Measurements from ENCODE around the gene COL4A4. TPM values are rescaled to one million over a fixed set of nuclear protein-coding genes. Genes with fewer than 3 reads are reported as not detected.

Gene COL4A4
- polyA plus RNA-seq, 2 of the 4 experiments (the other 2 are of a cell fraction) = 1.7 to 6.8 TPM

DNA sequence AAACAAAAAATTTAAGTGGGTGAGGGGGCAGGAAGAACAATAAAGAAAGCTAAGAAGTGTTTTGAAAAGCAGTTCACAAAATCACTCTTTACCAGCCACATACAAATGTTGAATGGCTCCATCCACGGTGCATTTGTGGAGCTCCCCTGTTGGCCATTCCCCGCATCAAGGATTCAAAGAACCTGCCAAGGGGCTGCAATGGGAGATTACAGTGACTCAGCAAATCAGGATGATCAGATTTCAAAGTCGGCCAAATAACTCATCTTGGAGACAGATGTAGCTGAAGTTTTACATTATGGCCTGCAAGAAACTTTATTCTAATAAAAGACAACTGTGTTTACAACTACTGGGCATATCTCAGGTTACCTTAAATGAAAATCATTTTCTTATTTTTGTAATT is 27.4 kb upstream of the COL4A4 start:
- H3K9me3 ChIP-seq = no peaks in the 10 kb centered on the region
- peaks cover 38% of the 10 kb centered on the region for H3K4me1 ChIP-seq
- DNase-seq (ENCODE audit: low read depth in 1 of 2, low spot score in 1 of 2) (peak; percentile 12 to 67), FAIRE-seq (no peak), ATAC-seq (peak in 1 of 2 experiments; percentile 64; a peak in 3 of 6 replicates)
- CTCF ChIA-PET = interaction anchor here (0.9 kb wide), 1 partner anchor 47 kb away, joined by 5 read pairs; no protein-coding TSS in a partner anchor
- peak overlapping the region; percentile 55 to 79 for H3K27ac ChIP-seq
- POLR2A ChIA-PET = no interaction called here
- no peak overlapping the region for H3K4me3 ChIP-seq
- 32% methylated on average over 3 of the region's 3 CpGs for WGBS (ENCODE audit: missing lambda C conversion rate)
- H3K4me2 ChIP-seq = peak overlapping the region; percentile 16
- TF ChIP-seq MAFK (IDR thresholded peaks at IDR 0.05; ENCODE audit: partially characterized antibody) (peak; percentile 98), RARB (CRISPR knock-in tag; IDR thresholded peaks at IDR 0.05) (no peak), FOSL2 (IDR thresholded peaks at IDR 0.05) (no peak), FOSL2 (CRISPR knock-in tag; IDR thresholded peaks at IDR 0.05) (peak; percentile 25; the same call in 1 of the 2 replicates), KDM5A (IDR thresholded peaks at IDR 0.05) (no peak), NFE2L2 (conservative IDR thresholded peaks at IDR 0.05; ENCODE audit: low read length) (peak; percentile 98)

DNA sequence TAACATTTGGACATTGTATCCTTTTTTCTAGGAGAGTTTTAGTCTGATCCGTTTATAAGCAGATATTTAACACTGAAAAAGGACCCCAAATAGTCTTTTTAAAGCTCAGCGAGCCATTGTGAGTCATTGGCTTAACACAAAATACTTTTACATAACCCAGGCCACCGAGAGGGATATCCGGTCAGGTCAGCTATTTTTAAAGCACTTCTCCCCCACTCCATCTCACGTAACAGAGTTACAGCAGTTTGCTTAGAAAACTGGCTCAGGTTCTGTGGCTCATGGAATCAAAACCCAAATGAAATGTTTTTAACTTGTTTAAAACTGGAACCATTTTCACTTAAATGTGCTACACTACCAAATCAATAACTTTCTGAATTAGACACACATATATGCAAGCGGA is 24.3 kb upstream of the COL4A4 start:
- H3K27ac ChIP-seq = peak overlapping the region; percentile 35 to 53; a peak in 5 of 6 replicates
- 36% methylated on average over 6 of the region's 6 CpGs for WGBS (ENCODE audit: missing lambda C conversion rate)
- TF ChIP-seq GATA3 (IDR thresholded peaks at IDR 0.05; ENCODE audit: borderline replicate concordance) = no peak
- TF ChIP-seq, protein P1, sequence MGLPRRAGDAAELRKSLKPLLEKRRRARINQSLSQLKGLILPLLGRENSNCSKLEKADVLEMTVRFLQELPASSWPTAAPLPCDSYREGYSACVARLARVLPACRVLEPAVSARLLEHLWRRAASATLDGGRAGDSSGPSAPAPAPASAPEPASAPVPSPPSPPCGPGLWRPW (IDR thresholded peaks at IDR 0.05) = no peak
- no peak for TF ChIP-seq CHD2 (IDR thresholded peaks at IDR 0.05; ENCODE audit: low read length, partially characterized antibody)
- no peak for TF ChIP-seq SREBF2 (IDR thresholded peaks at IDR 0.05)
- TF ChIP-seq HEYL (CRISPR knock-in tag; IDR thresholded peaks at IDR 0.05) = no peak
- no peak for TF ChIP-seq HOXB13 (CRISPR knock-in tag; IDR thresholded peaks at IDR 0.05; ENCODE audit: low read depth)
- TF ChIP-seq CHD4 (IDR thresholded peaks at IDR 0.05; ENCODE audit: borderline replicate concordance) = no peak
- TF ChIP-seq KDM5A (IDR thresholded peaks at IDR 0.05) = no peak
- TF ChIP-seq ZNF302 (CRISPR knock-in tag; IDR thresholded peaks at IDR 0.05) = no peak
- TF ChIP-seq ZSCAN20 (CRISPR knock-in tag; IDR thresholded peaks at IDR 0.05) = no peak
- TF ChIP-seq RNF2 (IDR thresholded peaks at IDR 0.05; ENCODE audit: borderline replicate concordance, low read depth) = no peak
- TF ChIP-seq ZC3H11A (IDR thresholded peaks at IDR 0.05) = no peak
- ChIA-PET CTCF (interaction anchor here (0.8 to 1.6 kb wide), 2 partner anchors 14 to 54 kb away, joined by 3 to 5 read pairs; no protein-coding TSS in a partner anchor), POLR2A (no interaction called here)
- peak in 1 of 2 experiments; percentile 30 for DNase-seq (ENCODE audit: low read depth in 1 of 2, low spot score in 1 of 2)
- peak overlapping the region; percentile 57 for H3K4me2 ChIP-seq
- FAIRE-seq = no peak
- no peak overlapping the region for H3K4me3 ChIP-seq
- peaks cover 4% of the 10 kb centered on the region; the same call in 1 of the 3 replicates for H3K9me3 ChIP-seq
- peaks cover 48% of the 10 kb centered on the region for H3K4me1 ChIP-seq
- ATAC-seq = peak in 1 of 2 experiments; percentile 66; a peak in 3 of 6 replicates

DNA sequence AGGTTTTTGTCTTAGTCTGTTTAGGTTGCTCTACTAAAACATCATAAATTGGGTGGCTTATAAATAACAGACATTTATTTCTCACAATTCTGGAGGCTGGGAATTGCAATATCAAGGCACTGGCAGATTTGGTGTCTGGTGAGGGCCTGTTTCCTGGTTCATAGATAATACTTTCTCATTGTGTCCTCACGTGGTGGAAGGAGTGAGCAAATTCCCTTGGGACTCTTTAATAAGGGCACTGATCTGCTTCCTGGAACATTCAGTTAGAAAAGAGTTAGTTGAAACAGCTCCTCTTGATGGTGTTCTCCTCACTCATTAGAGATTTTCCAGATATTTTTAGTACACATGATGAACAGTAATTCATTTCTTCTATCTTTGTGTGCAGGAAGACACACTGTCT is 22.7 kb upstream of the COL4A4 start:
- TF ChIP-seq, protein P2, sequence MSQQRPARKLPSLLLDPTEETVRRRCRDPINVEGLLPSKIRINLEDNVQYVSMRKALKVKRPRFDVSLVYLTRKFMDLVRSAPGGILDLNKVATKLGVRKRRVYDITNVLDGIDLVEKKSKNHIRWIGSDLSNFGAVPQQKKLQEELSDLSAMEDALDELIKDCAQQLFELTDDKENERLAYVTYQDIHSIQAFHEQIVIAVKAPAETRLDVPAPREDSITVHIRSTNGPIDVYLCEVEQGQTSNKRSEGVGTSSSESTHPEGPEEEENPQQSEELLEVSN (IDR thresholded peaks at IDR 0.05; ENCODE audit: borderline replicate concordance, low read depth) = no peak
- no peak for TF ChIP-seq CHD2 (IDR thresholded peaks at IDR 0.05; ENCODE audit: low read length, partially characterized antibody)
- H3K4me2 ChIP-seq = no peak overlapping the region
- H3K4me1 ChIP-seq = peaks cover 52% of the 10 kb centered on the region
- CTCF ChIA-PET = interaction anchor here (1.4 to 1.6 kb wide), 2 partner anchors 9 to 12 kb away, joined by 4 to 5 read pairs; no protein-coding TSS in a partner anchor
- H3K27ac ChIP-seq = no peak overlapping the region; a peak in 1 of 6 replicates
- DNase-seq (ENCODE audit: low read depth in 1 of 2, low spot score in 1 of 2) = peak in 1 of 2 experiments; percentile 22
- POLR2A ChIA-PET = no interaction called here
- no peak for ATAC-seq
- WGBS (ENCODE audit: missing lambda C conversion rate) = 42% methylated on average over 1 of the region's 1 CpG
- H3K9me3 ChIP-seq = peaks cover 4% of the 10 kb centered on the region; the same call in 1 of the 3 replicates
- H3K4me3 ChIP-seq = no peak overlapping the region
- FAIRE-seq = no peak

GRCh38 chr2:227185615-227186232 is 21.7 kb upstream of the COL4A4 start:
- DNase-seq (ENCODE audit: low read depth in 1 of 2, low spot score in 1 of 2) (no peak), ATAC-seq (no peak), FAIRE-seq (no peak)
- 90% methylated on average over 6 of the region's 6 CpGs for WGBS (ENCODE audit: missing lambda C conversion rate)
- H3K9me3 ChIP-seq = peaks cover 4% of the 10 kb centered on the region; the same call in 1 of the 3 replicates
- no peak overlapping the region for H3K27ac ChIP-seq
- H3K4me3 ChIP-seq = no peak overlapping the region
- ChIA-PET CTCF (no interaction called here), POLR2A (no interaction called here)
- peaks cover 50% of the 10 kb centered on the region for H3K4me1 ChIP-seq
- H3K4me2 ChIP-seq = no peak overlapping the region
- TF ChIP-seq EP300 (IDR thresholded peaks at IDR 0.05) = no peak
- TF ChIP-seq PHF8 (IDR thresholded peaks at IDR 0.05; ENCODE audit: borderline replicate concordance, low read depth) = no peak
- TF ChIP-seq, protein P3, sequence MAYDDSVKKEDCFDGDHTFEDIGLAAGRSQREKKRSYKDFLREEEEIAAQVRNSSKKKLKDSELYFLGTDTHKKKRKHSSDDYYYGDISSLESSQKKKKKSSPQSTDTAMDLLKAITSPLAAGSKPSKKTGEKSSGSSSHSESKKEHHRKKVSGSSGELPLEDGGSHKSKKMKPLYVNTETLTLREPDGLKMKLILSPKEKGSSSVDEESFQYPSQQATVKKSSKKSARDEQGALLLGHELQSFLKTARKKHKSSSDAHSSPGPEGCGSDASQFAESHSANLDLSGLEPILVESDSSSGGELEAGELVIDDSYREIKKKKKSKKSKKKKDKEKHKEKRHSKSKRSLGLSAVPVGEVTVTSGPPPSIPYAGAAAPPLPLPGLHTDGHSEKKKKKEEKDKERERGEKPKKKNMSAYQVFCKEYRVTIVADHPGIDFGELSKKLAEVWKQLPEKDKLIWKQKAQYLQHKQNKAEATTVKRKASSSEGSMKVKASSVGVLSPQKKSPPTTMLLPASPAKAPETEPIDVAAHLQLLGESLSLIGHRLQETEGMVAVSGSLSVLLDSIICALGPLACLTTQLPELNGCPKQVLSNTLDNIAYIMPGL (CRISPR knock-in tag; IDR thresholded peaks at IDR 0.05; ENCODE audit: borderline replicate concordance) = no peak
- no peak for TF ChIP-seq TP53 (CRISPR knock-in tag; IDR thresholded peaks at IDR 0.05)
- TF ChIP-seq, protein P4, sequence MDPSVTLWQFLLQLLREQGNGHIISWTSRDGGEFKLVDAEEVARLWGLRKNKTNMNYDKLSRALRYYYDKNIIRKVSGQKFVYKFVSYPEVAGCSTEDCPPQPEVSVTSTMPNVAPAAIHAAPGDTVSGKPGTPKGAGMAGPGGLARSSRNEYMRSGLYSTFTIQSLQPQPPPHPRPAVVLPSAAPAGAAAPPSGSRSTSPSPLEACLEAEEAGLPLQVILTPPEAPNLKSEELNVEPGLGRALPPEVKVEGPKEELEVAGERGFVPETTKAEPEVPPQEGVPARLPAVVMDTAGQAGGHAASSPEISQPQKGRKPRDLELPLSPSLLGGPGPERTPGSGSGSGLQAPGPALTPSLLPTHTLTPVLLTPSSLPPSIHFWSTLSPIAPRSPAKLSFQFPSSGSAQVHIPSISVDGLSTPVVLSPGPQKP (IDR thresholded peaks at IDR 0.05; ENCODE audit: low read depth, low read length) = no peak
- TF ChIP-seq CHD2 (IDR thresholded peaks at IDR 0.05; ENCODE audit: low read length, partially characterized antibody) = no peak
- TF ChIP-seq, protein P1 (IDR thresholded peaks at IDR 0.05) = no peak
- no peak for TF ChIP-seq HDAC2 (IDR thresholded peaks at IDR 0.05)
- no peak for TF ChIP-seq RFX5 (IDR thresholded peaks at IDR 0.05)
- TF ChIP-seq MAX (IDR thresholded peaks at IDR 0.05) = no peak
